Measurements from ENCODE around the gene DTX3.

The DTX3 gene

GRCh38 chr12:57620936-57621496 is 16.4 kb downstream of the DTX3 start:
- no peak for DNase-seq

GRCh38 chr12:57621497-57622292 is 17.1 kb downstream of the DTX3 start:
- peak; percentile 40 for DNase-seq

GRCh38 chr12:57622293-57623245 is 17.9 kb downstream of the DTX3 start:
- DNase-seq: no peak

GRCh38 chr12:57623385-57623784 is 18.8 kb downstream of the DTX3 start:
- DNase-seq: no peak

DNA sequence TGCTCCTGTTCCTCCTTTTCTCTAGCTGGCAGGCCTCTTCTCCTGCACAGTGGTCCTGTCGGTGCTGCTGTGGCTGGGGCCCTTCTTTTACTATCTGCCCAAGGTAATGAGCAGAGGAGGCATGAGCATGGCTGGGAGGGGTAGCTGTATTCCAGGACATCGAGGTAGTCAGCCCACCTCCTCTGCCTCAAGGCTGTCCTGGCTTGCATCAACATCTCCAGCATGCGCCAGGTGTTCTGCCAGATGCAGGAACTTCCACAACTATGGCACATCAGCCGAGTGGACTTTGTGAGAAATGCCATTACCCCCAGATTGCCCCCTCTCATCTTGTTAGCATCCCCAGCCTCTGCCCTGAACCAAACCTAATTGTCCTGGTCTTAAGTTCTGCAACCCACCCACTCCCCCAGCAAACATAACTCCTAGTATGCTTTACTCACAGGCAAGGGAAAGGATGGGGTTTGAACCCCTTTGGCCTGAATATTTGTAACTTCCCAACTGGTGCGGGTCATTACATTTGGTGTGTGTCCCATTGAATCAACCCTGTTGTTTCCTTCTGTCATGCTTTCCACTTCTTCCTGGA is 19.3 kb downstream of the DTX3 start:
- no peak for DNase-seq

- DNase-seq: no peak
These were observed 20.0 kb downstream of the DTX3 start for GRCh38 chr12:57624441-57625220.

- no peak for DNase-seq
These were observed 20.8 kb downstream of the DTX3 start for GRCh38 chr12:57625261-57626032.

GRCh38 chr12:57626111-57626920 is 21.7 kb downstream of the DTX3 start:
- DNase-seq: no peak

GRCh38 chr12:57626921-57627445 is 22.4 kb downstream of the DTX3 start:
- DNase-seq: no peak

- DNase-seq: no peak
These were observed 23.1 kb downstream of the DTX3 start for GRCh38 chr12:57627501-57628279.

GRCh38 chr12:57628280-57629191 is 23.9 kb downstream of the DTX3 start:
- no peak for DNase-seq

- DNase-seq: no peak
These were observed 25.4 kb downstream of the DTX3 start for GRCh38 chr12:57629897-57630471.

DNA sequence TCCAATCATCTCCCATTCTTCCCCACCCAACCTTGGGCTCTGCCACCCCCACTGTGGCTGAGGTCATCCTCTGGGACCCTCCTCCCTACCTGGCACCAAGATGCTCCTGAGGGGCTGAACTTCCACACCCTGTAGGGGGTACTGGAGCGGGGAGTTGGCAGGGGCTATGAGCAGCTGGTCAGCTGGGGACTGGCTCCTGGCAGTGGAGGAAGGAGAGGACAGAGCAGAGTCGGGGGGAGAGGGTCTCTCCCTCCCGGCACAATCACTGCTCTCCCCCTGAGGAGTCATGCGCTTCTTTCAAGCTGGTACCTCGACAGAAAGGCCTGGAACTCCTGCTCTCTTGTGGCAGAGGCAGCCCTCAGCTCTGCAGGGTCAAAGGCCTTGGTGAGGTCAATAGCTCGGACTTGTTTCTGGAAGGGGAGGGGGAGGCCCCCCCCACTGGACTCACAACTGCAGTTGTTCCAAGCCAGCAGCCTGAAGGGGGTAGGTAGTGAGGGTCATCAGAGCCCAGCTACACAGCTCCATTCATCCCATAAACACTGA is 26.3 kb downstream of the DTX3 start:
- DNase-seq: no peak

- no peak for DNase-seq
These were observed 27.0 kb downstream of the DTX3 start for GRCh38 chr12:57631566-57632072.

GRCh38 chr12:57632073-57632957 is 27.7 kb downstream of the DTX3 start:
- DNase-seq: no peak
